Right lobe of liver (tissue), 4 donors: ENCODE data around the gene LAG3.

Experiments used
- CTCF ChIP-seq, 4 donors: fragments of 200-600 bp in 3 of 4; fragments of 450-650 bp in 1 of 4; IDR thresholded peaks; one replicate each; pipeline versions ENCODE4 v1.5.1 to v1.8.0; 2016 to 2022; ENCODE audit warnings: antibody characterized with exemption in 4 of 4, mild to moderate bottlenecking in 2 of 4
- POLR2A ChIP-seq: fragments of 450-650 bp; IDR thresholded peaks from one replicate; pipeline ENCODE4 v1.6.1; 2017; ENCODE audit warnings: antibody characterized with exemption, mild to moderate bottlenecking
- donor health status: DM: no; HTN: no; CAD: no.
- donor health status: DM: no; HTN: no; CAD: no.
- donor health status: DM: no; HTN: yes; CAD: no.

GRCh38 chr12:6816598-6816997 lies 44.3 kb downstream of the LAG3 start:
- TF ChIP-seq CTCF (IDR thresholded peaks at IDR 0.05): no peak
- TF ChIP-seq POLR2A: no peak
